Measurements from ENCODE around the gene EP300. TPM values are rescaled to one million over a fixed set of nuclear protein-coding genes. Genes with fewer than 3 reads are reported as not detected.
"Not testable (repeated sequence)": the region's sequence is repeated elsewhere in the genome, so short reads cannot be mapped to it uniquely, and the experiment has no call there.

EP300 gene
- total RNA-seq, 4 donors from 2014 or later: 142 to 155 (median 149) TPM

GRCh38 chr22:41094041-41094593 lies 1.7 kb downstream of the EP300 start:
- peak in 1 of 2 donors; percentile 16 for TF ChIP-seq POLR2A (IDR thresholded peaks at IDR 0.05)
- TF ChIP-seq CTCF (IDR thresholded peaks at IDR 0.05): no peak
- peak overlapping the region in 2 of 4 donors; percentile 53 to 100 for H3K27ac ChIP-seq
- DNase-seq: peak in 1 of 3 donors; percentile 60
- peak overlapping the region; percentile 84 to 95 (median 92) for H3K4me3 ChIP-seq
- no peaks in the 10 kb centered on the region for H3K36me3 ChIP-seq
- no peaks in the 10 kb centered on the region for H3K27me3 ChIP-seq
- peaks cover 0 to 38% (median 8%) of the 10 kb centered on the region in 4 donors for H3K4me1 ChIP-seq
- no peaks in the 10 kb centered on the region for H3K9me3 ChIP-seq

- Histone ChIP-seq H3K27me3 (no peaks in the 10 kb centered on the region), H3K36me3 (no peaks in the 10 kb centered on the region), H3K4me1 (peaks cover 0 to 46% (median 8%) of the 10 kb centered on the region in 4 donors), H3K4me3 (no peak overlapping the region), H3K27ac (no peak overlapping the region), H3K9me3 (no peaks in the 10 kb centered on the region)
- no peak for DNase-seq
- TF ChIP-seq POLR2A (IDR thresholded peaks at IDR 0.05) (no peak), CTCF (IDR thresholded peaks at IDR 0.05) (no peak)
Observed at GRCh38 chr22:41096391-41096790, 4.0 kb downstream of the EP300 start.

- Histone ChIP-seq H3K27me3 (no peaks in the 10 kb centered on the region), H3K4me3 (no peak overlapping the region), H3K27ac (no peak overlapping the region), H3K36me3 (no peaks in the 10 kb centered on the region), H3K9me3 (no peaks in the 10 kb centered on the region), H3K4me1 (peaks cover 0 to 50% (median 8%) of the 10 kb centered on the region in 4 donors)
- TF ChIP-seq CTCF (IDR thresholded peaks at IDR 0.05) (no peak), POLR2A (IDR thresholded peaks at IDR 0.05) (no peak)
- DNase-seq: no peak
Observed at GRCh38 chr22:41096841-41097240, 4.4 kb downstream of the EP300 start.

- Histone ChIP-seq H3K27ac (peak overlapping the region in 1 of 4 donors; percentile 9), H3K4me3 (no peak overlapping the region), H3K27me3 (no peaks in the 10 kb centered on the region), H3K36me3 (no peaks in the 10 kb centered on the region), H3K4me1 (peaks cover 0 to 58% (median 11%) of the 10 kb centered on the region in 4 donors), H3K9me3 (no peaks in the 10 kb centered on the region)
- no peak for TF ChIP-seq CTCF (IDR thresholded peaks at IDR 0.05)
- TF ChIP-seq POLR2A (IDR thresholded peaks at IDR 0.05): no peak
- DNase-seq: no peak
Observed at GRCh38 chr22:41099036-41099435, 6.6 kb downstream of the EP300 start.

GRCh38 chr22:41106122-41106968 lies 14.0 kb downstream of the EP300 start:
- Histone ChIP-seq H3K27ac (no peak overlapping the region), H3K27me3 (no peaks in the 10 kb centered on the region), H3K36me3 (peaks cover 0 to 16% (median 0%) of the 10 kb centered on the region in 3 donors), H3K4me1 (peaks cover 0 to 25% (median 2%) of the 10 kb centered on the region in 4 donors), H3K9me3 (no peaks in the 10 kb centered on the region), H3K4me3 (no peak overlapping the region)
- TF ChIP-seq CTCF (IDR thresholded peaks at IDR 0.05) (no peak), POLR2A (IDR thresholded peaks at IDR 0.05) (no peak)
- no peak for DNase-seq

GRCh38 chr22:41106969-41107325 lies 14.6 kb downstream of the EP300 start:
- peaks cover 0 to 21% (median 2%) of the 10 kb centered on the region in 4 donors for H3K4me1 ChIP-seq

More at GRCh38 chr22:41106969-41107325, 14.6 kb downstream of the EP300 start:
- H3K27me3 ChIP-seq, H3K9me3 ChIP-seq, H3K27ac ChIP-seq, H3K4me3 ChIP-seq, DNase-seq: not testable (repeated sequence)
- peaks cover 0 to 19% (median 0%) of the 10 kb centered on the region in 3 donors for H3K36me3 ChIP-seq
